ENCODE measurements around the gene MPPE1. TPM values are rescaled to one million over a fixed set of nuclear protein-coding genes. Genes with fewer than 3 reads are reported as not detected.

MPPE1 gene
- total RNA-seq, 6 experiments from 2014 or later = 23.2 to 40.9 (median 30.7) TPM

DNA sequence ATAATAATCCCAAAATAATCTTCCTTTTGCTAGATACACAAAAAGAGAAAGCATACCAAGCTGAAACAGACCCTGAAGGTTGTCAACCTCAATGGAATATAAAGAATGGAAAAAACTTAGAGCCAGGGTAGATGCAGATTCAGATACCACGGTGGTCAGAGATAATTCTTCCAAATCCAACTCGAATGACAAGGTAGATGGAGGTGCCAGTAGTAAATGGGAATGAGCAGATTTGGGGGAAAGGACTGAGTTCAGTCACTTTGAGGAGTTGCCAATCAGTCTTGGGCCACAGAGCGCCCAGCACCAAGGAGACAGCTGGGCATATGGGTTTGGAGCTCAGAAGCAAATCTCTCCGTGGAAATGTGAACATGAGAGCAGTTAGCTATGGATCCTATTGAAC lies 60.3 kb downstream of the MPPE1 start:
- Histone ChIP-seq H3K27me3 (no peaks in the 10 kb centered on the region), H3K4me3 (no peak overlapping the region), H3K36me3 (no peaks in the 10 kb centered on the region), H3K9me3 (no peaks in the 10 kb centered on the region), H3K4me1 (peaks cover 0 to 6% (median 3%) of the 10 kb centered on the region in 4 donors), H3K27ac (no peak overlapping the region)
- intact Hi-C loops (cut with DNase I) = no loop called here
- DNase-seq = no peak
- TF ChIP-seq, protein P1, sequence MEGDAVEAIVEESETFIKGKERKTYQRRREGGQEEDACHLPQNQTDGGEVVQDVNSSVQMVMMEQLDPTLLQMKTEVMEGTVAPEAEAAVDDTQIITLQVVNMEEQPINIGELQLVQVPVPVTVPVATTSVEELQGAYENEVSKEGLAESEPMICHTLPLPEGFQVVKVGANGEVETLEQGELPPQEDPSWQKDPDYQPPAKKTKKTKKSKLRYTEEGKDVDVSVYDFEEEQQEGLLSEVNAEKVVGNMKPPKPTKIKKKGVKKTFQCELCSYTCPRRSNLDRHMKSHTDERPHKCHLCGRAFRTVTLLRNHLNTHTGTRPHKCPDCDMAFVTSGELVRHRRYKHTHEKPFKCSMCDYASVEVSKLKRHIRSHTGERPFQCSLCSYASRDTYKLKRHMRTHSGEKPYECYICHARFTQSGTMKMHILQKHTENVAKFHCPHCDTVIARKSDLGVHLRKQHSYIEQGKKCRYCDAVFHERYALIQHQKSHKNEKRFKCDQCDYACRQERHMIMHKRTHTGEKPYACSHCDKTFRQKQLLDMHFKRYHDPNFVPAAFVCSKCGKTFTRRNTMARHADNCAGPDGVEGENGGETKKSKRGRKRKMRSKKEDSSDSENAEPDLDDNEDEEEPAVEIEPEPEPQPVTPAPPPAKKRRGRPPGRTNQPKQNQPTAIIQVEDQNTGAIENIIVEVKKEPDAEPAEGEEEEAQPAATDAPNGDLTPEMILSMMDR (IDR thresholded peaks at IDR 0.05) = no peak
- no peak for TF ChIP-seq POLR2A (IDR thresholded peaks at IDR 0.05)
- WGBS (ENCODE audit: insufficient coverage, low coverage, low lambda C conversion rate, missing lambda C conversion rate) = 60% methylated on average over 4 of the region's 4 CpGs
- ATAC-seq = no peak

DNA sequence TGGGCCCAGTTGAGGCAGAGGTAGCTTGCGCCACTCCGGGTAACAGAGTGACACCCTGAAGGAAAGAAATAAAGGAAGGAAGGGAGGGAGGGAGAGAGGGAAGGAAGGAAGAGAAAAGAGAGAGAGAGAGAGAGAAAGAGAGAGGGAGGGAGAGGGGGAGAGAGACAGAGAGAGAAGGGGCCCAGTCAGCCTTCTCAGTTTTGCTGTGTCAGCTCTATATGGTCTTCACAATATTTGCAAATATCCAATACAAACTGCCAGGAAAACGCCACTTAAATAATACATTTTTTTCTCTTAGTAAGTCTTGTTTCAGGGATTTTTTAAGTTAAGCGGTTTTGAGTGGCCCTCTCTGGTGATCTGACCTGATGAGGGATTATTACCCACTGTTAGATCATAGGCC lies 62.5 kb downstream of the MPPE1 start:
- H3K4me3 ChIP-seq = no peak overlapping the region
- WGBS (ENCODE audit: insufficient coverage, low coverage, low lambda C conversion rate, missing lambda C conversion rate) = 77% methylated on average over 4 of the region's 4 CpGs
- no peak overlapping the region for H3K27ac ChIP-seq
- no peaks in the 10 kb centered on the region for H3K4me1 ChIP-seq
- ATAC-seq = no peak
- no peak for DNase-seq
- no peaks in the 10 kb centered on the region for H3K36me3 ChIP-seq
- no peaks in the 10 kb centered on the region for H3K9me3 ChIP-seq
- TF ChIP-seq, protein P1 (IDR thresholded peaks at IDR 0.05) = no peak
- TF ChIP-seq POLR2A (IDR thresholded peaks at IDR 0.05) = no peak
- H3K27me3 ChIP-seq = no peaks in the 10 kb centered on the region
- intact Hi-C loops (cut with DNase I) = no loop called here

DNA sequence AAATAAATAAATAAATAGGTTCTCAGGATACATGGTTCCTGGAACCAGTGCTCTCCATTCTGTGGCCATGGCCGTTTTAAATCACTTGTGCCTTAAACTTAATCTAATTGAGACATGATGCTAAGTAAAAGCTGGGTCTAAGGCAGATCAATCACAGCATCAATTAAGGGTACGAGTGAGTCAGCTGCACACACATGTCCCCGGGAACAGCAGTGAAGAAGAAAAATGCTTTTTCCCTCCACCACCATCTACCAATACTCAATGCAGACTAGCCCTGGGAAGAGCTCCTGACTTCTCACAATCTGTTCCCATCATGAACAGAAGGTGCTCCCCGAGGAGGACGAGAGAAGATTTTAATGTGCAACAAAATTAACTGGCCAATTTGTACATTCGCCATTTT lies 63.7 kb downstream of the MPPE1 start:
- Histone ChIP-seq H3K27me3 (no peaks in the 10 kb centered on the region), H3K4me3 (no peak overlapping the region), H3K36me3 (no peaks in the 10 kb centered on the region), H3K27ac (no peak overlapping the region), H3K9me3 (no peaks in the 10 kb centered on the region), H3K4me1 (no peaks in the 10 kb centered on the region)
- no peak for TF ChIP-seq POLR2A (IDR thresholded peaks at IDR 0.05)
- TF ChIP-seq, protein P1 (IDR thresholded peaks at IDR 0.05) = no peak
- ATAC-seq (no peak), DNase-seq (no peak)
- 72% methylated on average over 6 of the region's 6 CpGs for WGBS (ENCODE audit: insufficient coverage, low coverage, low lambda C conversion rate, missing lambda C conversion rate)
- intact Hi-C loops (cut with DNase I) = no loop called here

DNA sequence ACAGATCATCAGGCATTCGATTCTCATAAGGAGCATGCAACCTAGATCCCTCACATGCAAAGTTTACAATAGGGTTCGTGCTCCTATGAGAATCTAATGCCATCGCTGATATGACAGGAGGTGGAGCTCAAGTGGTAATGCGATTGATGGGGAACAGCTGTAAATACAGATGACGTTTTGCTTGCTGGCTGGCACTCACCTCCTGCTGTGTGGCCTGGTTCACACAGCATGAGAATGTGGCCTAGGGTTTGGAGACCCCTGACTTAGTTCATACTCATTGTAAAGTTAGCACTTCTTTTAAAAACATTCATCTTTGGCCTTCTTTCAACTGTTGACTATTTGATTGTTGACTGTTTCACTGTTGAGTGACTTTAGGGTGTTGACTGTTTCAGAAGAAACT lies 65.6 kb downstream of the MPPE1 start:
- TF ChIP-seq, protein P1 (IDR thresholded peaks at IDR 0.05) = no peak
- TF ChIP-seq POLR2A (IDR thresholded peaks at IDR 0.05) = no peak
- 79% methylated on average over 3 of the region's 5 CpGs for WGBS (ENCODE audit: insufficient coverage, low coverage, low lambda C conversion rate, missing lambda C conversion rate)
- H3K4me1 ChIP-seq = no peaks in the 10 kb centered on the region
- no peak overlapping the region for H3K27ac ChIP-seq
- DNase-seq (no peak), ATAC-seq (no peak)
- H3K27me3 ChIP-seq = no peaks in the 10 kb centered on the region
- no peaks in the 10 kb centered on the region for H3K9me3 ChIP-seq
- no peaks in the 10 kb centered on the region for H3K36me3 ChIP-seq
- no peak overlapping the region for H3K4me3 ChIP-seq
- intact Hi-C loops (cut with DNase I) = no loop called here

DNA sequence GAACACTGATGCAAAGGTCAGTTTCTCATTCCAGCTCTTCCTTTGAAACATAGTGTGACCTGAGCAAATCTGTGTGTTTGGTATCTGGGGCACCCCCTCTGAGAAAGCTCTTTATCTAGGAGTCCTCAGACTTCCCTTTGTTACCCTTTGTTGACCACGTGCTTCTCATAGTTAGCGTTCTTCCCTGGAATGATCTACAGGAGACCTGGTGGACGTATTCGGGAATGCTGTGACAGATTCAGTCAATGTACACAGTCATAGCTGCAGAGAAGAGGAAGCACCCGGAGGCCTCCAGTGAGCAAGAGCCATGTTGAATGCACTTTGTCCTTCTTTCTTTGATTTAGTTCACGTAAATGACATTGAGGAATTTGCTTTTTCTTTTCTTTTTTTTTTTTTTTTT lies 67.6 kb downstream of the MPPE1 start:
- Histone ChIP-seq H3K27me3 (no peaks in the 10 kb centered on the region), H3K27ac (no peak overlapping the region), H3K4me1 (no peaks in the 10 kb centered on the region), H3K4me3 (no peak overlapping the region), H3K9me3 (no peaks in the 10 kb centered on the region), H3K36me3 (no peaks in the 10 kb centered on the region)
- ATAC-seq (no peak), DNase-seq (no peak)
- WGBS (ENCODE audit: insufficient coverage, low coverage, low lambda C conversion rate, missing lambda C conversion rate) = 24% methylated on average over 6 of the region's 6 CpGs
- intact Hi-C loops (cut with DNase I) = no loop called here
- TF ChIP-seq, protein P1 (IDR thresholded peaks at IDR 0.05) = no peak
- TF ChIP-seq POLR2A (IDR thresholded peaks at IDR 0.05) = no peak

Measured in right lobe of liver (tissue), 6 donors.